IMR-90 (cell line): ENCODE results near the gene SRMS. TPM values are rescaled to one million over a fixed set of nuclear protein-coding genes. Genes with fewer than 3 reads are reported as not detected.

Source experiments
- ATAC-seq: fragments of 200-7000 bp; cut with Tn5 transposase; 2 replicates; pipeline ENCODE4 v1.9.1; 2020; ENCODE audit warnings: low read depth, mild to moderate bottlenecking, moderate library complexity
- BruUV-seq: library from RNA; stranded (reverse); fragments of 400-500 nt; replicated peaks from 2 replicates; lab custom pipeline; 2021; lab: Mats Ljungman, UMichigan
- CTCF ChIA-PET: fragments of 300-600 bp; formaldehyde crosslinking; extraction: SDS; loops from one replicate; lab custom pipeline; 2021; ENCODE audit warnings: antibody characterized with exemption; lab: Yijun Ruan, JAX
- POLR2A ChIA-PET: fragments of 300-600 bp; sonication (Branson Sonifier 250); formaldehyde crosslinking; loops from one replicate; lab custom pipeline; 2022; ENCODE audit warnings: antibody characterized with exemption; ENCODE audit not compliant: unreplicated experiment; lab: Charles Lee
- DNase-seq: peaks from one replicate; pipeline ENCODE4 v3.0.0; 2013
- H2AFZ ChIP-seq: replicated peaks from 2 replicates; pipeline ENCODE3; 2013; ENCODE audit warnings: low read length, mild to moderate bottlenecking; ENCODE audit not compliant: poor library complexity
- H2AK5ac ChIP-seq: 2 replicates; pipeline ENCODE4 v1.6.1; 2013; ENCODE audit warnings: low read depth, low read length, inconsistent platforms
- H2AK9ac ChIP-seq: replicated peaks from 2 replicates; pipeline ENCODE3; 2013; ENCODE audit warnings: mild to moderate bottlenecking, low read depth, low read length, moderate library complexity; ENCODE audit not compliant: poor library complexity
- H2BK120ac ChIP-seq: 2 replicates; pipeline ENCODE4 v1.6.1; 2013; ENCODE audit warnings: low read depth, low read length, inconsistent platforms
- H2BK15ac ChIP-seq: 3 replicates; pipeline ENCODE4 v1.6.1; 2013; ENCODE audit warnings: low read depth, low read length, inconsistent platforms
- H2BK20ac ChIP-seq: 2 replicates; pipeline ENCODE4 v1.6.1; 2013; ENCODE audit warnings: low read depth, mild to moderate bottlenecking, inconsistent platforms, low read length, moderate library complexity
- H2BK5ac ChIP-seq: 2 replicates; pipeline ENCODE4 v1.6.1; 2013; ENCODE audit warnings: mild to moderate bottlenecking, low read depth, low read length, inconsistent platforms; ENCODE audit not compliant: poor library complexity, severe bottlenecking
- H3K14ac ChIP-seq: replicated peaks from 2 replicates; pipeline ENCODE4 v1.6.1; 2013; ENCODE audit warnings: low read depth, low read length, inconsistent platforms
- H3K18ac ChIP-seq: 2 replicates; pipeline ENCODE4 v1.6.1; 2013; ENCODE audit warnings: low read depth, low read length, control low read depth
- H3K23ac ChIP-seq: 2 replicates; pipeline ENCODE4 v1.6.1; 2013; ENCODE audit warnings: low read depth, low read length, inconsistent platforms
- H3K27ac ChIP-seq: 2 replicates; pipeline ENCODE4 v1.5.1; 2013; ENCODE audit warnings: mild to moderate bottlenecking, control low read depth, low read length; ENCODE audit not compliant: insufficient read depth
- H3K27me3 ChIP-seq: 2 replicates; pipeline ENCODE4 v1.6.1; 2013; ENCODE audit warnings: low read length; ENCODE audit not compliant: control insufficient read depth, insufficient read depth
- H3K36me3 ChIP-seq: 2 replicates; pipeline ENCODE4 v1.6.1; 2013; ENCODE audit warnings: low read length, mixed read lengths; ENCODE audit not compliant: control insufficient read depth, insufficient read depth
- H3K4ac ChIP-seq: 2 replicates; pipeline ENCODE4 v1.6.1; 2013; ENCODE audit warnings: low read depth, low read length, inconsistent platforms
- H3K4me1 ChIP-seq: 2 replicates; pipeline ENCODE4 v1.6.1; 2013; ENCODE audit warnings: low read length, mixed read lengths; ENCODE audit not compliant: control insufficient read depth, insufficient read depth
- H3K4me2 ChIP-seq: 2 replicates; pipeline ENCODE4 v1.6.1; 2013; ENCODE audit warnings: low read depth, mild to moderate bottlenecking, control low read depth, low read length, moderate library complexity
- H3K4me3 ChIP-seq: 2 replicates; pipeline ENCODE4 v1.5.1; 2013; ENCODE audit warnings: low read depth, mild to moderate bottlenecking, control low read depth, low read length, moderate library complexity; ENCODE audit not compliant: insufficient read depth
- H3K56ac ChIP-seq: 2 replicates; pipeline ENCODE4 v1.6.1; 2013; ENCODE audit warnings: low read length, inconsistent platforms; ENCODE audit not compliant: insufficient read depth; ENCODE audit errors: extremely low read depth
- H3K79me1 ChIP-seq, 2 experiments: 2 replicates each; pipeline ENCODE4 v1.6.1; 2013; ENCODE audit warnings: low read length in 2 of 2, inconsistent platforms in 1 of 2, low read depth in 1 of 2
- H3K9ac ChIP-seq: 2 replicates; pipeline ENCODE4 v1.6.1; 2013; ENCODE audit warnings: low read depth, low read length, control low read depth
- H3K9me1 ChIP-seq: 2 replicates; pipeline ENCODE4 v1.6.1; 2013; ENCODE audit warnings: low read length, inconsistent platforms; ENCODE audit not compliant: insufficient read depth
- H3K9me3 ChIP-seq: 2 replicates; pipeline ENCODE4 v1.6.1; 2013; ENCODE audit warnings: low read length; ENCODE audit not compliant: control insufficient read depth, insufficient read depth
- H4K20me1 ChIP-seq: 2 replicates; pipeline ENCODE4 v1.6.1; 2013; ENCODE audit warnings: low read length, inconsistent platforms; ENCODE audit not compliant: insufficient read depth
- H4K5ac ChIP-seq: 2 replicates; pipeline ENCODE4 v1.6.1; 2013; ENCODE audit warnings: mild to moderate bottlenecking, low read depth, low read length, control low read depth
- H4K8ac ChIP-seq, 2 experiments: 2 replicates each; pipeline ENCODE4 v1.6.1; 2013; ENCODE audit warnings: low read depth in 2 of 2, low read length in 2 of 2, control low read depth in 1 of 2, inconsistent platforms in 1 of 2
- H4K91ac ChIP-seq: 2 replicates; pipeline ENCODE4 v1.6.1; 2013; ENCODE audit warnings: low read depth, low read length, inconsistent platforms; ENCODE audit not compliant: insufficient read depth
- BHLHE40 ChIP-seq: fragments of 150-350 bp; IDR thresholded peaks from 2 replicates; pipeline ENCODE4 v1.6.1; 2016; ENCODE audit warnings: mild to moderate bottlenecking, low read depth, low read length
- CEBPB ChIP-seq: IDR thresholded peaks from 2 replicates; pipeline ENCODE4 v1.6.1; 2012; ENCODE audit warnings: low read depth, low read length, improper control_type of control experiment
- CHD1 ChIP-seq: IDR thresholded peaks from 2 replicates; pipeline ENCODE4 v1.6.1; 2012; ENCODE audit warnings: low read depth, low read length, improper control_type of control experiment
- FOS ChIP-seq: fragments of 150-350 bp; IDR thresholded peaks from 2 replicates; pipeline ENCODE4 v1.6.1; 2016; ENCODE audit warnings: low read depth, low read length
- MAFK ChIP-seq: IDR thresholded peaks from 2 replicates; pipeline ENCODE4 v1.6.1; 2012; ENCODE audit warnings: low read depth, low read length, improper control_type of control experiment
- MAZ ChIP-seq: IDR thresholded peaks from 2 replicates; pipeline ENCODE4 v1.6.1; 2012; ENCODE audit warnings: low read depth, mild to moderate bottlenecking, low read length, improper control_type of control experiment, moderate library complexity, borderline replicate concordance
- MXI1 ChIP-seq: IDR thresholded peaks from 2 replicates; pipeline ENCODE4 v1.6.1; 2012; ENCODE audit warnings: low read depth, mild to moderate bottlenecking, low read length, moderate library complexity, borderline replicate concordance
- NFE2L2 ChIP-seq: fragments of 150-350 bp; IDR thresholded peaks from 2 replicates; pipeline ENCODE4 v1.6.1; 2016; ENCODE audit warnings: low read depth, mild to moderate bottlenecking, low read length
- POLR2A ChIP-seq: IDR thresholded peaks from 2 replicates; pipeline ENCODE4 v1.6.1; 2012; ENCODE audit warnings: mild to moderate bottlenecking, low read depth, low read length
- RAD21 ChIP-seq: IDR thresholded peaks from 2 replicates; pipeline ENCODE4 v1.6.1; 2012; ENCODE audit warnings: low read length, improper control_type of control experiment
- RCOR1 ChIP-seq: IDR thresholded peaks from 2 replicates; pipeline ENCODE4 v1.6.1; 2012; ENCODE audit warnings: mild to moderate bottlenecking, low read length, improper control_type of control experiment; ENCODE audit not compliant: insufficient replicate concordance
- RFX5 ChIP-seq: IDR thresholded peaks from 2 replicates; pipeline ENCODE4 v1.8.0; 2012; ENCODE audit warnings: low read depth, mild to moderate bottlenecking, low read length, moderate library complexity
- SMC3 ChIP-seq: fragments of 150-350 bp; IDR thresholded peaks from 2 replicates; pipeline ENCODE4 v1.6.1; 2016; ENCODE audit warnings: low read depth, mild to moderate bottlenecking, antibody characterized with exemption, low read length, moderate library complexity
- WGBS, 2 experiments: methylation state at CpG; one replicate each; pipeline versions ENCODE4 v1.1.5 to v1.1.7; 2013; ENCODE audit warnings: missing lambda C conversion rate in 2 of 2; ENCODE audit not compliant: insufficient read length in 1 of 2; ENCODE audit errors: extremely low coverage in 2 of 2; 5-methylcytosine and 5-hydroxymethylcytosine counted together
- dilution Hi-C: fragments of 300-500 bp; cut with HindIII; formaldehyde crosslinking; loops from one replicate; pipeline ENCODE4 v1.14.3; 2018; ENCODE audit warnings: low sequenced_read_pairs; ENCODE audit not compliant: unreplicated experiment
- in situ Hi-C: fragments of 300-500 bp; cut with MboI; formaldehyde crosslinking; loops from 3 replicates; pipeline ENCODE4 v1.14.3; 2019; ENCODE audit warnings: low sequenced_read_pairs, inconsistent platforms, mixed read lengths
- intact Hi-C: fragments of 100-400 bp; cut with micrococcal nuclease; formaldehyde crosslinking; loops from 2 replicates; pipeline ENCODE4 v1.10.0; 2022
- polyA plus RNA-seq, 3 experiments: library from polyadenylated mRNA; depleted of rRNA; stranded (reverse); fragments of >200 nt; gene quantifications; 2 replicates each; pipeline ENCODE4 v1.2.3, GENCODE V29; 2012; ENCODE audit warnings: low replicate concordance in 1 of 3
- total RNA-seq: library from RNA; depleted of rRNA; stranded (reverse); fragments of >200 nt; gene quantifications from 2 replicates; pipeline ENCODE4 v1.2.3, GENCODE V29; 2012
- TF ChIP-seq, protein P1 (sequence below): fragments of 150-350 bp; IDR thresholded peaks from 2 replicates; pipeline ENCODE4 v1.6.1; 2016; ENCODE audit warnings: low read depth, mild to moderate bottlenecking, low read length, moderate library complexity, borderline replicate concordance
- TF ChIP-seq, protein P2 (sequence below): fragments of 150-350 bp; IDR thresholded peaks from 2 replicates; pipeline ENCODE4 v1.6.1; 2017; ENCODE audit warnings: mild to moderate bottlenecking, antibody characterized with exemption, low read length, low read depth
- TF ChIP-seq, protein P3 (sequence below): conservative IDR thresholded peaks from 2 replicates; pipeline ENCODE4 v1.5.1; 2012; ENCODE audit warnings: mild to moderate bottlenecking, low read depth, low read length, improper control_type of control experiment

SRMS gene
- total and polyA plus RNA-seq, 2 of the 4 experiments (the other 2 are of a cell fraction): not detected

DNA sequence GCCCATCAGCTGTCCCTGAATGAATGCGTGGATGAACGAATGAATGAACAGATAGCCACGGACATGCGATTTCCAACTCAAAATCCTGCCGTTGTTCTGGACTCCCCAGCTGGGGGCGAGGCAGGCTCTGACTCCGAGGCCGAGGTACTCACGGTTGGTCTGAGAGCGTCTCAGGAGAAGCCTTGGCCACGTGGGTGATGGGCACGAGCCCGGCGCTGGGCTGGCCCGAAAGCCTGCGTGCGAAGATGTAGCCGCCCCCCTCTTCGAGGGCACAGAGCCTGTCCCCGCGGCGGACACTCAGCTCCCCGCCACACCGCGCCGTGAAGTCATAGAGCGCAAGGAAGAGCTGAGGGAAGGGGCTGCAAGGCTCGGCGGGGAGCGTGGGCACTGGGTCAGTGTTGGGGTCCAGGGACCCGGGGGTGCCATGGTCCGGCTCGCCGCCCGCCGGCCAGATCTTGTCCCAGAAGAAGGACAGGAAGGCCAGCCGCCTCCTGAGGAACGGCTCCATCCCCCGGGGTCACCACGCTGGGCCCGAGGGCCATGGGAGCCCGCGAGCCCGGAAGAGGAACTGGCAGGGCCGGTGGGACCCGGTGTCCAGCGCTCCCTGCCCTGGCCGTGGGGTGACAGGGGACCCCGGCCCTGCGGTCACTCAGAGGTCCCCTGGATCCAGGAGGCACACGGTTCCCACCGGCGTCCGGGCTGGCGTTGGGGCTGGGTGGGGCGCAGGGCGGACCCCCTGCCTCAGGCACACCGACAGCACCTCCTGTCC lies 409 bp downstream of the SRMS start:
- ChIA-PET CTCF (no interaction called here), POLR2A (no interaction called here)
- H3K4me3 ChIP-seq: no peak overlapping the region
- no peaks in the 10 kb centered on the region for H3K79me1 ChIP-seq
- no peak overlapping the region for H2BK120ac ChIP-seq
- H2BK20ac ChIP-seq: no peak overlapping the region
- DNase-seq (no peak), ATAC-seq (no peak)
- no peak overlapping the region for H2AFZ ChIP-seq
- no peak overlapping the region for H3K4me2 ChIP-seq
- no peaks in the 10 kb centered on the region for H4K20me1 ChIP-seq
- no peaks in the 10 kb centered on the region for H3K9me3 ChIP-seq
- H3K18ac ChIP-seq: no peak overlapping the region
- H3K27ac ChIP-seq: no peak overlapping the region
- TF ChIP-seq, protein P1, sequence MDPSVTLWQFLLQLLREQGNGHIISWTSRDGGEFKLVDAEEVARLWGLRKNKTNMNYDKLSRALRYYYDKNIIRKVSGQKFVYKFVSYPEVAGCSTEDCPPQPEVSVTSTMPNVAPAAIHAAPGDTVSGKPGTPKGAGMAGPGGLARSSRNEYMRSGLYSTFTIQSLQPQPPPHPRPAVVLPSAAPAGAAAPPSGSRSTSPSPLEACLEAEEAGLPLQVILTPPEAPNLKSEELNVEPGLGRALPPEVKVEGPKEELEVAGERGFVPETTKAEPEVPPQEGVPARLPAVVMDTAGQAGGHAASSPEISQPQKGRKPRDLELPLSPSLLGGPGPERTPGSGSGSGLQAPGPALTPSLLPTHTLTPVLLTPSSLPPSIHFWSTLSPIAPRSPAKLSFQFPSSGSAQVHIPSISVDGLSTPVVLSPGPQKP: no peak
- TF ChIP-seq MXI1: no peak
- TF ChIP-seq RCOR1: no peak
- TF ChIP-seq, protein P2, sequence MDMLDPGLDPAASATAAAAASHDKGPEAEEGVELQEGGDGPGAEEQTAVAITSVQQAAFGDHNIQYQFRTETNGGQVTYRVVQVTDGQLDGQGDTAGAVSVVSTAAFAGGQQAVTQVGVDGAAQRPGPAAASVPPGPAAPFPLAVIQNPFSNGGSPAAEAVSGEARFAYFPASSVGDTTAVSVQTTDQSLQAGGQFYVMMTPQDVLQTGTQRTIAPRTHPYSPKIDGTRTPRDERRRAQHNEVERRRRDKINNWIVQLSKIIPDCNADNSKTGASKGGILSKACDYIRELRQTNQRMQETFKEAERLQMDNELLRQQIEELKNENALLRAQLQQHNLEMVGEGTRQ: no peak
- TF ChIP-seq CHD1: no peak
- TF ChIP-seq, protein P3, sequence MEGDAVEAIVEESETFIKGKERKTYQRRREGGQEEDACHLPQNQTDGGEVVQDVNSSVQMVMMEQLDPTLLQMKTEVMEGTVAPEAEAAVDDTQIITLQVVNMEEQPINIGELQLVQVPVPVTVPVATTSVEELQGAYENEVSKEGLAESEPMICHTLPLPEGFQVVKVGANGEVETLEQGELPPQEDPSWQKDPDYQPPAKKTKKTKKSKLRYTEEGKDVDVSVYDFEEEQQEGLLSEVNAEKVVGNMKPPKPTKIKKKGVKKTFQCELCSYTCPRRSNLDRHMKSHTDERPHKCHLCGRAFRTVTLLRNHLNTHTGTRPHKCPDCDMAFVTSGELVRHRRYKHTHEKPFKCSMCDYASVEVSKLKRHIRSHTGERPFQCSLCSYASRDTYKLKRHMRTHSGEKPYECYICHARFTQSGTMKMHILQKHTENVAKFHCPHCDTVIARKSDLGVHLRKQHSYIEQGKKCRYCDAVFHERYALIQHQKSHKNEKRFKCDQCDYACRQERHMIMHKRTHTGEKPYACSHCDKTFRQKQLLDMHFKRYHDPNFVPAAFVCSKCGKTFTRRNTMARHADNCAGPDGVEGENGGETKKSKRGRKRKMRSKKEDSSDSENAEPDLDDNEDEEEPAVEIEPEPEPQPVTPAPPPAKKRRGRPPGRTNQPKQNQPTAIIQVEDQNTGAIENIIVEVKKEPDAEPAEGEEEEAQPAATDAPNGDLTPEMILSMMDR: no peak
- no peak for TF ChIP-seq CEBPB
- TF ChIP-seq NFE2L2: no peak
- no peak for TF ChIP-seq SMC3
- no peak for TF ChIP-seq FOS
- TF ChIP-seq POLR2A: no peak
- TF ChIP-seq BHLHE40: no peak
- no peak for TF ChIP-seq MAZ
- TF ChIP-seq RFX5: no peak
- TF ChIP-seq MAFK: no peak
- TF ChIP-seq RAD21: no peak
- no peak overlapping the region for H4K5ac ChIP-seq
- no peak overlapping the region for H2AK9ac ChIP-seq
- H2BK15ac ChIP-seq: no peak overlapping the region
- H3K9ac ChIP-seq: no peak overlapping the region
- H3K4me1 ChIP-seq: no peaks in the 10 kb centered on the region
- in situ Hi-C loops: no loop called here
- H3K9me1 ChIP-seq: no peaks in the 10 kb centered on the region
- no peaks in the 10 kb centered on the region for H3K36me3 ChIP-seq
- intact Hi-C loops: no loop called here
- no peak overlapping the region for H2BK5ac ChIP-seq
- H2AK5ac ChIP-seq: no peak overlapping the region
- no peak overlapping the region for H3K56ac ChIP-seq
- peaks cover 40% of the 10 kb centered on the region for H3K27me3 ChIP-seq
- H4K91ac ChIP-seq: no peak overlapping the region
- H4K8ac ChIP-seq: no peak overlapping the region
- no peak overlapping the region for H3K14ac ChIP-seq
- dilution Hi-C loops: no loop called here
- no TSS peak for BruUV-seq
- H3K4ac ChIP-seq: no peak overlapping the region
- no peak overlapping the region for H3K23ac ChIP-seq
- 58% methylated on average over 40 of the region's 58 CpGs; no CpG with 5 or more reads in 1 of the 2 experiments for WGBS, 2 experiments
